Loucy (cell line): Measurements from ENCODE around the gene TMTC4.
"Not testable (repeated sequence)": the region's sequence is repeated elsewhere in the genome, so short reads cannot be mapped to it uniquely, and the experiment has no call there.

Source experiments
- H2AFZ ChIP-seq: fragments of 200-600 bp; sonication (generic); 2 replicates; pipeline ENCODE4 v1.6.0; 2016; ENCODE audit warnings: antibody characterized with exemption, mild to moderate bottlenecking, low read length, moderate library complexity
- H3F3A ChIP-seq: fragments of 200-600 bp; 2 replicates; pipeline ENCODE4 v1.6.0; 2016; ENCODE audit warnings: antibody characterized with exemption, low read depth, mild to moderate bottlenecking
- H3K27me3 ChIP-seq: fragments of 200-600 bp; sonication (generic); 2 replicates; pipeline ENCODE4 v1.6.1; 2014; ENCODE audit warnings: low read length, mild to moderate bottlenecking; ENCODE audit not compliant: insufficient read depth, poor library complexity, severe bottlenecking
- H3K36me3 ChIP-seq: fragments of 200-600 bp; sonication (generic); 2 replicates; pipeline ENCODE4 v1.6.1; 2016; ENCODE audit warnings: low read length; ENCODE audit not compliant: insufficient read depth
- H3K4me1 ChIP-seq: fragments of 200-600 bp; sonication (generic); 2 replicates; pipeline ENCODE4 v1.5.1; 2014; ENCODE audit warnings: low read length, mild to moderate bottlenecking; ENCODE audit not compliant: insufficient read depth, poor library complexity, severe bottlenecking
- H3K4me2 ChIP-seq: fragments of 200-600 bp; sonication (generic); 2 replicates; pipeline ENCODE4 v1.6.0; 2014; ENCODE audit warnings: antibody characterized with exemption, low read length, low read depth, mild to moderate bottlenecking; ENCODE audit not compliant: poor library complexity, severe bottlenecking
- H3K4me3 ChIP-seq: fragments of 200-600 bp; sonication (generic); 2 replicates; pipeline ENCODE4 v1.5.1; 2014; ENCODE audit warnings: low read length, mild to moderate bottlenecking, mixed read lengths; ENCODE audit not compliant: poor library complexity, severe bottlenecking
- H3K79me2 ChIP-seq: fragments of 200-600 bp; sonication (generic); 2 replicates; pipeline ENCODE4 v1.6.1; 2014; ENCODE audit warnings: low read length; ENCODE audit not compliant: insufficient read depth
- H3K9ac ChIP-seq: fragments of 200-600 bp; sonication (generic); 2 replicates; pipeline ENCODE4 v1.6.0; 2014; ENCODE audit warnings: mild to moderate bottlenecking, low read depth, low read length, moderate library complexity; ENCODE audit not compliant: poor library complexity, severe bottlenecking
- H3K9me2 ChIP-seq: fragments of 200-600 bp; sonication (generic); replicated peaks from 2 replicates; pipeline ENCODE4 v1.6.1; 2016; ENCODE audit warnings: low read depth, low read length, mixed read lengths
- H3K9me3 ChIP-seq: fragments of 200-600 bp; sonication (generic); 2 replicates; pipeline ENCODE4 v1.6.1; 2014; ENCODE audit warnings: mild to moderate bottlenecking, antibody characterized with exemption, low read length, low read depth; ENCODE audit not compliant: insufficient read depth
- H4K20me1 ChIP-seq: fragments of 200-600 bp; sonication (generic); 2 replicates; pipeline ENCODE4 v1.6.0; 2014; ENCODE audit warnings: antibody characterized with exemption, low read length, mild to moderate bottlenecking; ENCODE audit not compliant: insufficient read depth, poor library complexity, severe bottlenecking
- EZH2phosphoT487 ChIP-seq: fragments of 200-600 bp; IDR thresholded peaks from 2 replicates; pipeline ENCODE4 v1.6.1; 2018; ENCODE audit warnings: antibody characterized with exemption, mild to moderate bottlenecking, moderate library complexity, borderline replicate concordance
- TF ChIP-seq, protein P1 (sequence below): fragments of 200-600 bp; sonication (generic); conservative IDR thresholded peaks from 2 replicates; pipeline ENCODE4 v1.5.1; 2014; ENCODE audit warnings: mild to moderate bottlenecking, antibody characterized with exemption, low read length

The TMTC4 gene

DNA sequence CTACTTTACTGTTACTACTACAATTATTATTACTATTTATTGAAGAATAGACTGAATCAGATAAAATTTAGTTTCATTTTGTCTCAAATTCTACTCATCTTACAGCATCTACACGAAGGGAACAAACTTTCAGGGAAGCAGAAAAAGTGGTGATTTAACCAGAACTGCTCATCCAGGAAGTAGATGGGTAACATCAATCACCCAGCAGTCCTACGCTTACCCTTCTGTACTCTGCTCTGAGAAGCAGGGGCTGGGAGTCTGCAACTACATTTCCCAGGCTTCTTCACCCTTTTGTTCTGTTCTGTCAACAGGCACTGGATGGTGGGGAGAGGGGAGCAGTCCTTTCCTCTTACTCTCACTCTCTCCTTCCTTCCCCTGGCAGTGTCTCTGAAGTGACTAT is 54.7 kb downstream of the TMTC4 start:
- Histone ChIP-seq H3K27me3 (no peaks in the 10 kb centered on the region), H3K36me3 (peaks cover 22% of the 10 kb centered on the region; the same call in 1 of the 2 replicates), H3K4me1 (no peaks in the 10 kb centered on the region), H2AFZ (no peak overlapping the region), H3K9me3 (no peaks in the 10 kb centered on the region), H3K9ac (no peak overlapping the region), H3K9me2 (no peaks in the 10 kb centered on the region), H3F3A (no peaks in the 10 kb centered on the region), H4K20me1 (no peaks in the 10 kb centered on the region), H3K79me2 (no peaks in the 10 kb centered on the region), H3K4me3 (no peak overlapping the region), H3K4me2 (no peak overlapping the region)
- TF ChIP-seq, protein P1, sequence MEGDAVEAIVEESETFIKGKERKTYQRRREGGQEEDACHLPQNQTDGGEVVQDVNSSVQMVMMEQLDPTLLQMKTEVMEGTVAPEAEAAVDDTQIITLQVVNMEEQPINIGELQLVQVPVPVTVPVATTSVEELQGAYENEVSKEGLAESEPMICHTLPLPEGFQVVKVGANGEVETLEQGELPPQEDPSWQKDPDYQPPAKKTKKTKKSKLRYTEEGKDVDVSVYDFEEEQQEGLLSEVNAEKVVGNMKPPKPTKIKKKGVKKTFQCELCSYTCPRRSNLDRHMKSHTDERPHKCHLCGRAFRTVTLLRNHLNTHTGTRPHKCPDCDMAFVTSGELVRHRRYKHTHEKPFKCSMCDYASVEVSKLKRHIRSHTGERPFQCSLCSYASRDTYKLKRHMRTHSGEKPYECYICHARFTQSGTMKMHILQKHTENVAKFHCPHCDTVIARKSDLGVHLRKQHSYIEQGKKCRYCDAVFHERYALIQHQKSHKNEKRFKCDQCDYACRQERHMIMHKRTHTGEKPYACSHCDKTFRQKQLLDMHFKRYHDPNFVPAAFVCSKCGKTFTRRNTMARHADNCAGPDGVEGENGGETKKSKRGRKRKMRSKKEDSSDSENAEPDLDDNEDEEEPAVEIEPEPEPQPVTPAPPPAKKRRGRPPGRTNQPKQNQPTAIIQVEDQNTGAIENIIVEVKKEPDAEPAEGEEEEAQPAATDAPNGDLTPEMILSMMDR: no peak
- no peak for TF ChIP-seq EZH2phosphoT487

DNA sequence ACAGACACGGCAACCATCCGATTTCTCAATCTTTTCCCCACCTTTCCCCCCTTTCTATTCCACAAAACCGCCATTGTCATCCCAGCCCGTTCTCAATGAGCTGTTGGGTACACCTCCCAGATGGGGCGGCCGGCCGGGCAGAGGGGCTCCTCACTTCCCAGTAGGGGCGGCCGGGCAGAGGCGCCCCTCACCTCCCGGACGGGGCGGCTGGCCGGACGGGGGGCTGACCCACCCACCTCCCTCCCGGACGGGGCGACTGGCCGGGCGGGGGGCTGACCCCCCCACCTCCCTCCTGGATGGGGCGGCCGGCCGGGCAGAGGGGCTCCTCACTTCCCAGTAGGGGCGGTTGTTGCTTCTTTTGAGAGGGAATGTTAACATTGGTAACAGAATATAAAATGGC is 55.7 kb downstream of the TMTC4 start:
- not testable (repeated sequence) for H3K4me1 ChIP-seq, H3K9ac ChIP-seq, H4K20me1 ChIP-seq, H3K9me3 ChIP-seq, H3K27me3 ChIP-seq, H3F3A ChIP-seq, H3K4me3 ChIP-seq, H2AFZ ChIP-seq, H3K4me2 ChIP-seq, H3K9me2 ChIP-seq, H3K79me2 ChIP-seq
- peaks cover 16% of the 10 kb centered on the region; the same call in 1 of the 2 replicates for H3K36me3 ChIP-seq

DNA sequence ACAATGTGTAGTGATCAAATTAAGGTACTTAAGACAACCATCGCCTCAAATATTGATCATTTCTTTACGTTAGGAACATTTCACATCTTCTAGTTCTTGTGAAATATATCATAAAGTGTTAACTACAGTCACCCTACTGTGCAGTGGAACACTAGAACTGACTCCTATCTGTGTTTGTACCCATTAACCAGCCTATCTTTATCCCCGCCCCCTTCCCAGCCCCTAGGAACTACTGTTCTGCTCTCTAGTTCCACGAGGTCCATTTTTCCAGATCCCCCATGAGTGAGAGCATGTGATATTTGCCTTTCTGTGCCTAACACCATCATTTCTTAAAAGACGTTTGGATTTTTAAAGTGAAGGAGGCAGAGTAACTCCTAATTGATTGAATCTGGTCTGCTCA is 61.6 kb downstream of the TMTC4 start:
- H3K9me3 ChIP-seq: no peaks in the 10 kb centered on the region
- no peaks in the 10 kb centered on the region for H3K9me2 ChIP-seq
- H4K20me1 ChIP-seq: no peaks in the 10 kb centered on the region
- H3K4me2 ChIP-seq: no peak overlapping the region
- no peaks in the 10 kb centered on the region; the same call in 1 of the 2 replicates for H3K36me3 ChIP-seq
- H3K79me2 ChIP-seq: no peaks in the 10 kb centered on the region
- no peak for TF ChIP-seq EZH2phosphoT487
- TF ChIP-seq, protein P1: no peak
- H3K27me3 ChIP-seq: no peaks in the 10 kb centered on the region
- no peak overlapping the region for H2AFZ ChIP-seq
- H3K9ac ChIP-seq: no peak overlapping the region
- peaks cover 22% of the 10 kb centered on the region for H3K4me1 ChIP-seq
- H3K4me3 ChIP-seq: no peak overlapping the region
- no peaks in the 10 kb centered on the region for H3F3A ChIP-seq

DNA sequence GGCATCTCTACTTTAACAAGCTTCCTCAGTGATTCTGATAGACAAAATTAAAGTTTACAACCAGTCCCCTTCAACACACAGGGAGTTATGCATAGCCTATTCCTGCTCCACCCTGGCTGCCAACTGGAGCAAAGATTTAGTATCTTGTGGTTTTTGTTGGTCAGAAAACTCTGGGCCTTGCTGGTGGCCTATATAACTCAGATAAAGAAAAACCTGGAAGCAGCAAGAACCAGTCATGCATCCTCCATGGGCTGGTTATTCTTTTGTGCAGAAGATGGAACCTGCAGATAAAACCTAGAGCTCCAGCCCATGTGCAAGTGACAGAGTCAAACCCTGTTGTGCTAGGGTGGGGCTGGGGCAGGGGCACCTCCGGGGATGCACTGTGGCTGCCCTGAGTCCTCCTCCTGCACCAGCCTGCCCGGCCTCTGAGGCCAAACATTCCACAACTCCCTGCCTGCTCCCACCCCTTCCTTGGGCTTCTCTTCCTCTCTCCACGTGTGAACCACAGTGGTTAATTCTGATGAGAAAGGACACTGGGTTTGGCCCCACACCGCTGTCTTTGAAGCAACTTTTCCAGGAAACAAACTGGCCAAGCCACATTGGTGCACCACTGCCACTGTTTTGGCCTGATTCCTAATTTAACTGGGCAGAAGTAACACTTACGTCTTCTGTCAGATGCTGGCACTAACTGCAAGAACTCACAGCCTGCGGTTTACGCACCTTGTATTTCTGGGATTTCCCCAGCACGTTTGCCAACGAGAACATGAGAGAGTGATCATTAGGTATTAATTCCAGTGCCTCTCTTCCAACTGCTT is 62.7 kb downstream of the TMTC4 start:
- Histone ChIP-seq H3K79me2 (no peaks in the 10 kb centered on the region), H3K4me3 (no peak overlapping the region), H4K20me1 (no peaks in the 10 kb centered on the region), H3K4me2 (no peak overlapping the region), H3K9me3 (no peaks in the 10 kb centered on the region), H3K9me2 (no peaks in the 10 kb centered on the region), H2AFZ (no peak overlapping the region), H3K4me1 (peaks cover 22% of the 10 kb centered on the region), H3K27me3 (no peaks in the 10 kb centered on the region), H3K9ac (no peak overlapping the region), H3K36me3 (peaks cover 3% of the 10 kb centered on the region; the same call in 1 of the 2 replicates), H3F3A (no peaks in the 10 kb centered on the region)
- TF ChIP-seq, protein P1: no peak
- TF ChIP-seq EZH2phosphoT487: no peak
